GM18861 (cell line): ENCODE data around the gene FNDC3B.

Experiments used
- ATAC-seq: cut with Tn5 transposase; IDR thresholded peaks from one replicate; pipeline ENCODE4 v1.9.1; 2021; ENCODE audit not compliant: unreplicated experiment

FNDC3B gene

DNA sequence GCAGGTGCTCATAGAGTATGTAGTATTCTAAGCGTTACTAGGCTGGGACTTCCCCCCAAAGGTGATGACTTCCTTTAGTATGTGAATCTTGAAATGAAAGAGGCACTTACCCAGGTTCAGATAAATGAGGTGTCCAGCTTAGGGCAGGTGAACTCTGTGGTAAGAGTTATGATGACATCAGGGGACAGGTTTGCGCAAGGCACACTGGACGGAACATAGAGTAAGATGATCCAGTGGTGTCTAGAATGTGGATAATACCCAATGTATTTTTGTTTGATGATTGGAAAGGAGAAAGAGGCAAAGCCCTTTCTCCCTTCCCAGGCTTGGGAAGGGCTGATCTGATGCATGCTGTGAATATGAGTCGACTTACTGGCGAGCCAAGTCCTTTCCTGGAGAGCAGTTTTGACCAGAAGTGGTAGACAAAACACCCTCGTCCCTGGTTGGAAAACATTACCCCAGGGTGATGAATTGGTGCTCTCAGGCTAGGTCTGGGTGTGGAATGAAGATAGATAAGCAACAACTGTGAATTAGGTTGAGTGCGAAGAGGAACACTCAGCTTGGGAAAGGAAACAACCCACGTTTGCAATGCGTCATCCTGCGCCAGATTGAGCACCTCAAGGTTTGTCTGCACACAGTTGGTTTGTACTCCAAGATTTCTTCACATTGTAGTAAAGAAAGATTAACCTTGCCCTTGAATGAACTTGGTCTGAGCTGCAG, 284.7 kb downstream of the FNDC3B start:
- ATAC-seq: no peak

DNA sequence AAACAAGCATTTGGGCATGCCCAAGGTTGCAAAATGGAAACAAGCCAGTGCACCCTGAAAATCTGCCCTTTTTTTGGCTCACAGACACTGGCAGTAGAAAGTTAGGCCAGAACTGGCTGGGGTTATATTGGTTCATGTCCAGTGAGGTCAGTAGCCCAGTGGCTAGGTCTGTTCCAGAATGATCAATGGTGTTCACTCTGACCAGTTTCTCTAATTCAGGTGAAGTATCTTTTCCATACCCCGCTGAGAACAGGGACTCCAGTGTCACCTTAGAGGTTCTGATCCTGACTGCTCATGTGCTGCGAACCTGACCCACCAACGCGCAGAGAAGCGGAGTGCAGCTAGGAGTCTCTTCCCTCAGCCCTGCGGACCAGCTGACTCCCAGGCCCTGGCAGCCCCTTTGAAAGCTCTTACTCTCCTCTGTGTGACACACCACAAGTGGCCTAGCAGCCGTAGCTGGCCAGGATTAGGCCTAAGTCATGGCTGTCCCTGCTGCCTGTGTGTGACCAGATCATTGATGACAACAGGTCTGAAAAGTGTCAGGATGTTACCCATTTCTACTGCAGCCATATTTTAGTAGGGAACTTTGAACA, 285.3 kb downstream of the FNDC3B start:
- ATAC-seq: no peak

DNA sequence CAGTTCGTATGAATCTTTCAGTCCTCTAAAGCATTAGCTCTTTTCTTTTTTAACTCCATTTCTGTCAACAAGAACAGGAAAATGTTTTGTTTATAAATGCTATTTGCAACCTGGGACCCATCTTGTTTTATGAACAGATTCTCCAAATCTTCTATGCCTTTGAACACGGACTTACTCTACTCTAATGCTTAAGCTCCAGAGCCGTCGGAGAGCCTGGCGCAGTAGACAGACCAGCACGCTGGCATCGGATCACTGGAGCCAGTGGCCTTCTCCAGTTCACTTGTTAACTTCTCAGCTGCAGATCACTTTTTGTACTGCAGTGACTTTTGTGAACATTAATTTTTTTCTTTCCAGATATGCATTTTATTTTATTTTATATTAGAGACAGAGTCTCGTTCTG, 286.1 kb downstream of the FNDC3B start:
- ATAC-seq: no peak

DNA sequence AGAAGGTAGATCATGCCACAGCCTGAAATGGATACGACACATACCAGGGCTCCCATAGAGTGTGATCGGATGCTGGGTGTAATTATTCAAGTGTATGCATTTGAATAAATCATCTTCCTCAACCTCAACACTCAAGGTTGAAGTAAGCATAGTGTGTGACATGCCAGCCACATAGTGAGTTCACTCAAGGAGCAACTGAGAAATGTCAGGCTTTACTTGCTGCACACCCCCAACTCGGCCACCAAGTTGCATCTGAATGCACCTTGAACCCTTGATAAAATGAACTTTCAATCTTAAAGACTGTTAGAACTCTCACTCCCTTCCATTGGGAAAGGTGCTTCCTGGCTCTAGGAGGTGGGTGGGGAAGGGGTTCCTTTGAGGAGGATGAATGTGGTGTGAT, 287.6 kb downstream of the FNDC3B start:
- no peak for ATAC-seq

DNA sequence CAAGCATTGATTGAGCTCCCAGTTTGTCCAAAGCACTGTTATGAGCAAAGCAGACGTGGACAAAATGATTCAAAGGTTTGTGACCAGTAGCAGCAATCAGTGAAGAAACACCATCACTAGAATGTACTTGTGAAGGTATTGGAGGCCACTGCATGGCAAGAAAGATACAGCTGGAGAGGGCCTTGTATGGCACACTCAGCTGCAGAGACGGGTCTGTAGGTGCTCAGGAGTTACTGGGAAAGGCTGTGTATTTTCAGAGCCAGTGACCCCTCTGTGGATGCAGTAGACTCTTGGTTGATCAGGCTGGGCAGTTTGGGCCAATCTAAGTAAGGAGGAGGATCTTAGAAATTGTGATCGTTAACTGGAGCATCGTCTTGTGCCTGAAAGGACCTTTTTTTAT, 288.9 kb downstream of the FNDC3B start:
- no peak for ATAC-seq

DNA sequence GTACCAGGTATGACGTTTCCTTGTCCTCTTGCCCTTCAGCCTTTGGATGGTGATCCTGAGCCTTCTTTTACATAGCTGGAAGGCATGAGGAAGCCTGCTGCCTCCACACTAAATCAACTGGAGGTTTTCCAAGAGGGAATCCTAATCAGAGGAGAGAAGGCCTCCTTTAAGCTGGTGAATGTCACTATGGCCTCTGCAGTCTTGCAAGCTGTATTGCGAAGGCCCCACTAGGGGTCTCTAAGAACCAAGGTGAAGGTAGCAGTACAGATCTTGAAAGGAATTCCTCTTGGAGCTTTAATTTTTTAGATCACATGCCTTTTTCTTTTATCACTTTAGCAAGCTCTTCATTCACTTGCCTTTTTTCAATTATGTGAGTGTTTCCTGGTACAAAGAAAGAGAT, 289.7 kb downstream of the FNDC3B start:
- ATAC-seq: no peak

DNA sequence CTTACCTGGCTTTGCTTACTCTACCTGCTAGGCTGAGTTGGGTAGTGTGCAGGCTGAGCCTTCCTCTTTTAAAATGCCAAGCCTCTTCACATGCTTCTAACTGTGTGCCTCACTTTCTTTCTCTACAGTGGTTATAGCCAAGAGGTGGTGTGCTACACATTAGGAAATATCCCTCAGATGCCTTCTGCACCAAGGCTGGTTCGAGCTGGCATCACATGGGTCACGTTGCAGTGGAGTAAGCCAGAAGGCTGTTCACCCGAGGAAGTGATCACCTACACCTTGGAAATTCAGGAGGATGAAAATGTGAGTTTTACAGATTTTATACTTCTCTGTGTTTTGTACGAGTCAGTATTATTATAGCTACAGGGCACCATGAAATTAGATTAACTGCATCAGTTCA, 291.0 kb downstream of the FNDC3B start:
- no peak for ATAC-seq

DNA sequence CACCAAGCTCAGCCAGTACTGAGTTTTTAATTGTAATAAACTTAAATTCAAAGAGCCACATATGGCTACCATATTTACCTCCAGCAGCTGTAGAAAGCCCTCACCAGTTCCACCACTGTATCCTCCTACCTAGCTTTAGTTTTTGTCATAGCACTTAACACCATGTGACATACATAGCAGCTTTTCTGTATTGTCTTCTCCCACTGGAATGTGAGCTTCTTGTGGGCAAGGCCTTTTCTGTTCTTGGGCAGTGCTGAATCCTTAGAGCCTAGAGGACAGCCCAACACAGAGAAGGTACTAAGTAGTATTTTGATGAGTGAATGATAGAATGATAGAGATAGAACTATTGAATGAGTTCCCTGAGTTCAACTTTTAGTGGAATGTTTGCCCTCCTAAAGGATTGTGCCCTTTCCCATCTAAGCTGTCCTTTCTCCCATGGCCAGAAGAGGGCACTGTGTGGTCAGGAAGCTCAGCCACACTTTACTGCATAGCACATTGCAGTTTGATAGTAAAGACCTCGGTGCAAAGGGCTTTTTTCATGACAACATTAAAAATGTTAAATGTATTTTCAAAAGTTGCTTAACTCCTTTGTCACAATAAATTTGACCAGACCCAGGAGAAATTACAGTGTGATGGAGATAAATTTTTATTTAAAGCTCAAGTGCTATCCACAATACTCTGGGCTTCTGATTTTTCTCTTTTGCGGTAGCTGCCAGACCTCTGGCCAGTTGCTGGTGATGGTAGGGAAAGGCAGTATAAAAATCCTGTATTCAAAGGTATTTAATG, 293.1 kb downstream of the FNDC3B start:
- ATAC-seq: peak; percentile 72

DNA sequence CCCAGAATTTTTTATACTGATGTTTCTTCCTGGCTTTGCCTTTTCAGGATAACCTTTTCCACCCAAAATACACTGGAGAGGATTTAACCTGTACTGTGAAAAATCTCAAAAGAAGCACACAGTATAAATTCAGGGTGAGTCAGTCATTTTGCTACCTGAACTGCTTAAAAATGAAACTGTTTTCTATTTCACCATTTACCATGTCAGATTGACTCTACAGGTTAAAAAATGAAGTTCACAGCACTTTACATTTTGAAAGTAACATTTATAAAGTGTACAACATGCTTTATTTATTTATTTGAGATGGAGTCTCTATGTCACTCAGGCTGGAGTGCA, 293.6 kb downstream of the FNDC3B start:
- no peak for ATAC-seq

DNA sequence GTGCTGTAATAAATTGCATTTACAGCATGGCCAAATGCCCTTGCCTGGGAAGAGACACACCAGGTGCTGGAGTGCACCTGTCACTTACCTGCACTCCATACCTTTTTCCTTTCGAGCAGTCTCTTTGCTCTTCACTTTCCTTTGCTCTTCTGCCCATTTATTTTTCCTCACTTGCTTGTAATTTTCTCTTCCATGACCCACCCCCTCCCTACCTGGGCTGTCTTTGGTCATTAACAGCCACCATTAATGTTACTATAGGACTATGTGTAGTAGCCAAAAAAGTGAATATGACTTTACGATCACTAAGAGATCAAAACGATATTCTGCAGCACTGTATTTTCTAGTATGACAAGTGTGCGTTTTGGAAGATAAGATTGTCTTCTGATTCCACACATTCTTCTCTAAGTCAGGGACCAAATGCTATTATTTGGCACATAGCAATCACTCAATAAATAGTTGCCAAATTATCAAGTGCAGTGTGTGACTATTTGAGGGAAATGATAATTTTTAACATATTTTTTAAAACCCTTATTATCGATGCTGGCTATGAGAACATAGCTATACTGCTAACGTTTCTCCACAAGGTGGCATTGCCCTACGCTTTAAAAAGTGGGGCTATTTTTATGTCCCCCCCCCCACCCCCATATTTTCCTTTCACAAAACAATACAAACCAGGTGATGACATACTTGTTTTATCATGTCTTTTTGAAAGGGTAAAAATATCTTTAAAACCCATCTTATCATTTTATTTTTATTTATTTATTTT, 294.5 kb downstream of the FNDC3B start:
- ATAC-seq: no peak

DNA sequence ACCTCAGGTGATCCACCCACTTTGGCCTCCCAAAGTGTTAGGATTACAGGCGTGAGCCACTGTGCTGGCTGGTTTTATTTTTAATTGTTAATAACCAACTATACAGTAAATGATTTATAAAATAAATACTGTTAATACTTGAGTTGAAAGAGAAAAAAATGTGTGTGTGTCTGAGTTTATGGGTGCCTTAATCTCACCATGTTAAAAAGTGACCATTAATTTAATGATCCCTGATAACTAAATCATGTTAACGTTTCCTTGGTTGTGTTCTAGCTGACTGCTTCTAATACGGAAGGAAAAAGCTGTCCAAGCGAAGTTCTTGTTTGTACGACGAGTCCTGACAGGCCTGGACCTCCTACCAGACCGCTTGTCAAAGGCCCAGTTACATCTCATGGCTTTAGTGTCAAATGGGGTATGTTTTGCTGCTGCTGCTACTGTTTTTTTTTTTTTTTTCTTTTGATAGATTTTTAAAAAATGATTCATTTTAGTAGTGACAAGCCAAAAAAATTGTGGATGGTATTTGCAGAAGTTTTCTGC, 295.4 kb downstream of the FNDC3B start:
- ATAC-seq: no peak

DNA sequence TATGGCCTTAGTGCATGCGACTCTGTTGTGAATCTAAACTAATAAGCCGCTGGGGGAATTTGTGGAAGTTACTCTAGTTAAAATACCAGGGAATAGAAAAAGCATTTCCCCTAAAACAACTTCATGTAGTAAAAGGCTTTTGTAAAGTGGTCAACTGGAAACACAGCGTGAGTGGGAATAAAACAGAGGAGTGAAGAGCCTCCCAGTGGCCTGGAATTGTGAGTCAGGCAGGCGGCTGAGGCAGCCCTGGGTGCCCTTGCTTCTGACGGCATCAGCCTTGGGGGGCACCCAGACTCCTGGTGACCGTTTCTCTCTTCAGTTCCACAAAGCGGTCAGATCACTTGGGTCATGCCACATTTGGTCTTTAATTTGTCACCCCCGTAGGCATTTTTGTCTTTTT, 300.5 kb downstream of the FNDC3B start:
- ATAC-seq: no peak

DNA sequence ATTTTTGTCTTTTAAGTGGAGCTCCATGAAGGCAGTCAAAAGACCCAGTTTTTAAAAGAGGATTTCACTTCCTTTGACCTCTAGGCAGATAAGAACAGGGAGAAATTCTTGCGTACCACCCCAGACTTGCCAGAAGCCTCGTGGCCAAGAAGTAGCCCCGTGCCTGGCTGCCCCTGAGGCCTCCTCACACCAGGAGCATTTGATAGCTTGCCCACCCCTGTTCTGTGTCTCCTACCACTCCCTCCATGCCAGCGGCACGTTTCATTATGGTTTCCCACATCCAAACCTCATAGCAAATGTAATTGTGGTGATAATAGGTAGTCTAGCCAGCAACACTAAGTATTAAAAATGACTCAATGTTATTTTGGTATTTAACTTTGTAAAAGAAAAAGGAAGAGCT, 301.2 kb downstream of the FNDC3B start:
- ATAC-seq: no peak

DNA sequence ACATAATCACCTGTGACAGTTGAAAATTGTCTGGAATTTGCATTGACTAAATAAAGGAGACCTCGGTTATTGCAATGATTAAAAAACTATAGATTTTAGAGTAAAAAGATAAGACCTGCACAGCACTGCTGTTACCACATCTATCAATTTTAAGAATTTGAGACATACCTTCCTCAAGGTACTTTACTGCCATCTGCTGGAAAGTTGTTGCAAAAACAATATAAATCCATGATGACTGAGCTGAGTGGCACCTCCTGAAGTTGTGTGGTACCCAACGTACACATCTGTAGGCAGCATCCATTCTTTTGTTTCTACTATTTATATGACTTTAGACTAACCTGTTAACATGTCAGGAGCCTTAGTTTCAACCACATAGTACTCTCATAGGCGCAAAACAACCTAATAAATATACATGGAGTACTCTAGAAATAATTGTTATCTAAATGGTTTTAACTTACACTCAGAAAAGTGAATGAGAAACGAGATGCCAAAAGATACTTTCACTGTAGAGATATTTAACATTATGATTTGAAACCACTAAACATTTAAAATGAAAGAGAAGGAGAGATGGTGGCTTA, 302.2 kb downstream of the FNDC3B start:
- ATAC-seq: peak; percentile 66

DNA sequence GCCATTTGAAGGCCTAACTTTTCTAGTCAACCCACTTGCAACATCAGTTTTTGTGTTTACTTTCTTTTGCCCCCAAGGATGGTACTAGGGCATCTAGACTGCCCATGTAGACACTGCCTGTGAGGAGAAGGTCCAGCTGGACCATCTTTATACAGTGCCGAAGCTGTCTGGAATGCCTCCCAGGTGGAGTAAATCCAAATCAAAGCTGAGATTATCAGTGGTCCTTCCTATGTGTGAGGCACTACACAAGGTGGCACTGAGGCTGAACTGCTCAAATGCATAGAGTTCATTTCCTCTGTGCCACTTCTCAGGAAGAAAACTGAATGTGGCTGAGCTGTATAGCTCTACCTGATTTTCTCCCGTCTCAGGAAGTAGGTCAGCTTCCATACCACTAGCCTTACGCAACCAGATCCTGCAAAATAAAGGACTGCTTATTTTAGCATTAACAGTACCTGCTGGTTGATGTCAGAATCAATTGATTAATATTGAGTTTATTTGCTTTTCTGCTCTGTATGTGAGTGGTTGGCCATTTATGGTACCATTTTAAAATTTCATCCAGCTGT, 302.8 kb downstream of the FNDC3B start:
- ATAC-seq: no peak

DNA sequence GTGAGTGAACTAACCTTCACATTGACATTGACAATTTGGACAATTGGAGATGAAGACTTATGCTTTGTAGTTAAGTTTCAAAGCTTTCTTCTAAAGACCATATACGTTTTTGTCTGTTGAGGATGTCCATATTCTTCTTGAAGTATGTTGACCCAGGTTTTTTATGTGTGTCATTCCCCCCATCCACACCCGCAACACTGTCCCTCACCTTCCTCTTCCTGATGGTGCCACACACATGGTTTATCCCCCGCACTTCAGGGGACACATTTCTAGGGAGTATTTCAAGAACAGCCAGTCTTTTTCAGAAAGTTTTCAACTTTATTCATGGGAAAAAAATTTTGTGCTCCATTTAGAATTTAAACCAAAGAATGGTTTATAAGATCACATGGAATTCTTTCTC, 303.7 kb downstream of the FNDC3B start:
- ATAC-seq: no peak

DNA sequence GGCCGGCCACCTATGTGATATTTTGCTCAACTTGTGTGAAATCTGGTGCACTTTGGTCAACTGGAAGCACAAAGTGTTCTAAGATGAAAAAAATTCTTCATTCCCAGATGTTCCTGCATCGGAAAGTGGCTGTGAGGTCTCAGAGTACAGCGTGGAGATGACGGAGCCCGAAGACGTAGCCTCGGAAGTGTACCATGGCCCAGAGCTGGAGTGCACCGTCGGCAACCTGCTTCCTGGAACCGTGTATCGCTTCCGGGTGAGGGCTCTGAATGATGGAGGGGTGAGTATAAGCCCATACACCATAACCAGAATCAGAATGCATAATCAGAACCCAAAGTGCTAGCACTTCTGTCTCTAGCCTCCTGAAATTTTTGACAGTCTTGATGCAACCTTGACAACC, 304.6 kb downstream of the FNDC3B start:
- no peak for ATAC-seq

DNA sequence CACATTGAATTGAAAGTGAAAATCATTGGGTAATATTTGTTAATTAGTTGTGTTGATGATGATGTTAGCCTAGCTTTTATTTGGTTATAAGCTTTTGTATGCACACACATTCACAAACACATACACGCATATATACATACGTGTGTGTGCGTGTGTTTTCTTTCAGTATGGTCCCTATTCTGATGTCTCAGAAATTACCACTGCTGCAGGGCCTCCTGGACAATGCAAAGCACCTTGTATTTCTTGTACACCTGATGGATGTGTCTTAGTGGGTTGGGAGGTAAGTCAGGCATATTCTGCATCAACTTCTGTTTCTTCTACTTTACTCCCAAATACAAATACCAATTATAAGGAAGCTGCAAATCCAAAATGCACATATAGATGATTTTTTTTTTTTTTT, 306.8 kb downstream of the FNDC3B start:
- no peak for ATAC-seq

DNA sequence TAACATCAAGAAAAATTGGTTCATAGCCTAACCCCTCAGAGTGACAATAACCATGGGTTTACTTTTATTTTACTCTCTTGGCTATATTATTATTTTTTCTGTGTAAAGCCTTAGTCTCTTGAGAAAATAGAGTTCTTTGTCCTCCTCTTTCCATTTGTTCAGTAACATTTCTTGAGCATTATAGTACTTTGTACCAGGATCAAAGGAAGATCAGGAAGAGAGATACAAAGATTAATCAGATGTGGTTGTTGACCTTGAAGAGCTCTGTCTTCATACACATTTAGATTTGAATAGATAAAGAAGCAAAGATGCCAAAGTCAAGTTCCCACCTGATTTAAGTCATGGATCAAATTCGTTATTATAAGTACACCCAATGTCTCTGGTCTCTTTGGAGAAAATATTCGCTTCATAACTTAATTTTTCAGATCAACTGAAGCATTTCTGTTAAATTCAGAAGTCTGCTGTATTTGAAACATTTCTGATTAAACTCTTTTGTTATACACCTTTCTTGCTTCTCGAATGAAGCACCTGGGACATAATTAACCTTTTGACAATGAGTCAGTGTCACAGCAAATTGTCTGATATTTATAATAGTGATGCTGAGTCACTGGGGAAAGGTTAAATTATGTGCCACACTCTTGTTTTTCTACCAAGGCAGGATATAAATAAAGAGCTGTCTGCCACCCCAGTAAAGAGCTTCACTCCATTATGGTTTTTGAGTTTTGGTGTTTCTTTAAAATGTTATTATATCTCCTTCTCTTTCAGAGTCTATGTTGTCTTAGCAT, 308.7 kb downstream of the FNDC3B start:
- no peak for ATAC-seq

DNA sequence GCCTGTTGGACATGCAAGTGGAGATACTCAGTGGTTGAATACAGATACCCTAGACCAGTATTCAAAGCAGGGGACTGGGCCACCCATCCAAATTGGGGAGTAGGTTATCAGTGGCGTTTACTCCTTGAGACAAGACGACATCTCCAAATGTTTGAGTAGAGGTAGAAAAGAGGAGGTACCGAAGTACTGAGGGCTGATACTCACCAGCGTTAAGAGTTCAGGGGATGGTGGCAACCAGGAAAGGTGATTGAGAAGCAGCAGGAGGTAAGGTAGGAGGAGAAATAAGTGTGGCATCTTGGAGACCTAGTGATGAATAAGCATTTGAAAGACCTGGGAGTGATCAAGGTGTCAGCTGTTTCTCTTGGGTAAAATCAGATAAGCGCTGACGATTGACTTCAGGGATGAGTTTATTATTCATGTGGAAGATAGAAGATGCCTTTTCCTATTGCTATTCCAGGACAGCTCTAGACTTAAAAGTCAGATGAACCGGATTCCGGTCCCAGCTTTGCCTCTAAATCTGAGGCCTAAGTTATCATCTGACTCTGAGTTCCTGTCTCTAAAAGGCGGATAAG, 312.6 kb downstream of the FNDC3B start:
- no peak for ATAC-seq
